Panc1 (cell line): ENCODE results near the gene ADGRL3. TPM values are rescaled to one million over a fixed set of nuclear protein-coding genes. Genes with fewer than 3 reads are reported as not detected.

Experiments used
- ATAC-seq: fragments of 200-7000 bp; cut with Tn5 transposase; 2 replicates; pipeline ENCODE4 v1.9.1; 2020; ENCODE audit warnings: mild to moderate bottlenecking, moderate library complexity
- BruUV-seq: library from RNA; stranded (reverse); fragments of 400-500 nt; replicated peaks from 2 replicates; lab custom pipeline; 2021; lab: Mats Ljungman, UMichigan
- CTCF ChIA-PET: fragments of 300-600 bp; sonication (Branson Sonifier 250); formaldehyde crosslinking; loops from one replicate; lab custom pipeline; 2022; ENCODE audit warnings: antibody characterized with exemption; lab: Charles Lee
- POLR2A ChIA-PET: fragments of 300-600 bp; sonication (Branson Sonifier 250); formaldehyde crosslinking; loops from one replicate; lab custom pipeline; 2022; ENCODE audit warnings: antibody characterized with exemption; lab: Charles Lee
- DNase-seq: peaks from one replicate; pipeline ENCODE4 v3.0.0-alpha.2; 2010; ENCODE audit warnings: low read depth, low spot score
- H3K27ac ChIP-seq: 2 replicates; pipeline ENCODE4 v1.5.1; 2011; ENCODE audit warnings: mild to moderate bottlenecking, low read length, inconsistent platforms
- H3K27me3 ChIP-seq: fragments of 200-500 bp; sonication (Bioruptor generic); 2 replicates; pipeline ENCODE4 v1.6.0; 2014; ENCODE audit warnings: low read length, inconsistent platforms; ENCODE audit not compliant: control insufficient read depth, insufficient read depth
- H3K36me3 ChIP-seq: fragments of 200-500 bp; sonication (Bioruptor generic); 2 replicates; pipeline ENCODE4 v1.5.1; 2014; ENCODE audit warnings: inconsistent platforms, mild to moderate bottlenecking, low read length, moderate library complexity; ENCODE audit not compliant: control insufficient read depth, insufficient read depth
- H3K4me1 ChIP-seq: 2 replicates; pipeline ENCODE4 v1.5.1; 2011; ENCODE audit warnings: inconsistent platforms, mild to moderate bottlenecking, low read length, moderate library complexity; ENCODE audit not compliant: control insufficient read depth, insufficient read depth
- H3K4me3 ChIP-seq, 2 experiments: 2 replicates each; pipeline ENCODE4 v1.5.1; 2011 to 2012; ENCODE audit warnings: low read depth in 2 of 2, low read length in 2 of 2, mild to moderate bottlenecking in 2 of 2, inconsistent platforms in 1 of 2, moderate library complexity in 1 of 2
- H3K9me3 ChIP-seq: fragments of 200-500 bp; sonication (Bioruptor generic); 2 replicates; pipeline ENCODE4 v1.5.1; 2014; ENCODE audit warnings: low read depth, mild to moderate bottlenecking, inconsistent platforms, low read length, moderate library complexity; ENCODE audit not compliant: control insufficient read depth, insufficient read depth
- CTCF ChIP-seq: fragments of 450-650 bp; IDR thresholded peaks from 2 replicates; pipeline ENCODE4 v1.5.1; 2017; ENCODE audit warnings: mild to moderate bottlenecking
- POLR2AphosphoS5 ChIP-seq: IDR thresholded peaks from 2 replicates; pipeline ENCODE4 v1.6.1; 2012; ENCODE audit warnings: mild to moderate bottlenecking, low read depth, low read length, moderate library complexity
- SIN3A ChIP-seq: IDR thresholded peaks from 2 replicates; pipeline ENCODE4 v1.6.1; 2012; ENCODE audit warnings: low read depth, mild to moderate bottlenecking, low read length, moderate library complexity, borderline replicate concordance; ENCODE audit not compliant: insufficient read depth
- TCF7L2 ChIP-seq: IDR thresholded peaks from 2 replicates; pipeline ENCODE4 v1.6.1; 2011; ENCODE audit warnings: mild to moderate bottlenecking, low read depth, low read length, inconsistent platforms
- in situ Hi-C: cut with HindIII; loops from 2 replicates; pipeline ENCODE4 v1.10.0; 2016; ENCODE audit warnings: low sequenced_read_pairs, low pct_unique_long_range_greater_than_20kb
- intact Hi-C: fragments of 100-400 bp; cut with micrococcal nuclease; formaldehyde crosslinking; loops from one replicate; pipeline ENCODE4 v1.10.0; 2022; ENCODE audit not compliant: unreplicated experiment
- total RNA-seq: library from RNA; stranded (reverse); gene quantifications from one replicate; pipeline ENCODE4 v1.2.1, GENCODE V29; 2021; ENCODE audit not compliant: unreplicated experiment
- TF ChIP-seq, protein P1 (sequence below), 2 experiments: IDR thresholded peaks; 2 replicates each; pipeline ENCODE4 v1.6.1; 2011 to 2012; ENCODE audit warnings: low read depth in 2 of 2, control low read depth in 1 of 2, low read length in 1 of 2, mild to moderate bottlenecking in 1 of 2, moderate library complexity in 1 of 2; ENCODE audit not compliant: insufficient read depth in 1 of 2

ADGRL3 gene
- total RNA-seq, 1 experiment from 2014 or later: 0.23 TPM

- intact Hi-C loops (no loop called here), in situ Hi-C loops (no loop called here)
- no peaks in the 10 kb centered on the region for H3K36me3 ChIP-seq
- H3K4me3 ChIP-seq: no peak overlapping the region
- no peaks in the 10 kb centered on the region for H3K27me3 ChIP-seq
- ATAC-seq: no peak
- no TSS peak for BruUV-seq
- CTCF ChIA-PET: no interaction called here
- no peak for DNase-seq
- no peak overlapping the region for H3K27ac ChIP-seq
- POLR2A ChIA-PET: interaction anchor here (0.6 kb wide), 1 partner anchor 463 kb away, joined by 6 read pairs; no protein-coding TSS in a partner anchor
- H3K4me1 ChIP-seq: no peaks in the 10 kb centered on the region
- no peaks in the 10 kb centered on the region for H3K9me3 ChIP-seq
- TF ChIP-seq SIN3A (no peak), CTCF (no peak), TCF7L2 (no peak), POLR2AphosphoS5 (no peak)
- TF ChIP-seq, protein P1, sequence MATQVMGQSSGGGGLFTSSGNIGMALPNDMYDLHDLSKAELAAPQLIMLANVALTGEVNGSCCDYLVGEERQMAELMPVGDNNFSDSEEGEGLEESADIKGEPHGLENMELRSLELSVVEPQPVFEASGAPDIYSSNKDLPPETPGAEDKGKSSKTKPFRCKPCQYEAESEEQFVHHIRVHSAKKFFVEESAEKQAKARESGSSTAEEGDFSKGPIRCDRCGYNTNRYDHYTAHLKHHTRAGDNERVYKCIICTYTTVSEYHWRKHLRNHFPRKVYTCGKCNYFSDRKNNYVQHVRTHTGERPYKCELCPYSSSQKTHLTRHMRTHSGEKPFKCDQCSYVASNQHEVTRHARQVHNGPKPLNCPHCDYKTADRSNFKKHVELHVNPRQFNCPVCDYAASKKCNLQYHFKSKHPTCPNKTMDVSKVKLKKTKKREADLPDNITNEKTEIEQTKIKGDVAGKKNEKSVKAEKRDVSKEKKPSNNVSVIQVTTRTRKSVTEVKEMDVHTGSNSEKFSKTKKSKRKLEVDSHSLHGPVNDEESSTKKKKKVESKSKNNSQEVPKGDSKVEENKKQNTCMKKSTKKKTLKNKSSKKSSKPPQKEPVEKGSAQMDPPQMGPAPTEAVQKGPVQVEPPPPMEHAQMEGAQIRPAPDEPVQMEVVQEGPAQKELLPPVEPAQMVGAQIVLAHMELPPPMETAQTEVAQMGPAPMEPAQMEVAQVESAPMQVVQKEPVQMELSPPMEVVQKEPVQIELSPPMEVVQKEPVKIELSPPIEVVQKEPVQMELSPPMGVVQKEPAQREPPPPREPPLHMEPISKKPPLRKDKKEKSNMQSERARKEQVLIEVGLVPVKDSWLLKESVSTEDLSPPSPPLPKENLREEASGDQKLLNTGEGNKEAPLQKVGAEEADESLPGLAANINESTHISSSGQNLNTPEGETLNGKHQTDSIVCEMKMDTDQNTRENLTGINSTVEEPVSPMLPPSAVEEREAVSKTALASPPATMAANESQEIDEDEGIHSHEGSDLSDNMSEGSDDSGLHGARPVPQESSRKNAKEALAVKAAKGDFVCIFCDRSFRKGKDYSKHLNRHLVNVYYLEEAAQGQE (IDR thresholded peaks at IDR 0.05; ENCODE audit: insufficient read depth in 1 of 2, low read depth in 2 of 2, low read length in 1 of 2): no peak
Measured at GRCh38 chr4:61400439-61401038, 200.4 kb downstream of the ADGRL3 start.

DNA sequence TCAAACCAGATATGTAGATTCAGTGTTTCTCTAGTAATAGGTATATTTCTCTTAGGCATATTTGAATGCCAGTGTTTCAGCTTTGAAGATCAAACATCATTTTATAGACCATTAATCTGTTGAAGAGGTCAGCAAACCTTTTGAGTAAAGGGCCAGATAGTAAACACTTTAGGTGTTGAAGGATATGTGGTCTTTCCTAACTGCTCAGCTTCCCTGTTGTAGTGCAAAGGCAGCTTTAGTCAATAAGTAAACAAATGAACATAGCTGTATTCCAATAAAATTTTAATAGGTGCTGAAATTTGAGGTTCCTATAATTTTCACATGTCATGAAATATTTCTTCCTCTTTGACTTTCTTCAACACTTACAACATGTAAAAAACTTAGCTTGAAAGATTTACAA lies 201.6 kb downstream of the ADGRL3 start:
- CTCF ChIA-PET: no interaction called here
- intact Hi-C loops (no loop called here), in situ Hi-C loops (no loop called here)
- ATAC-seq (no peak), DNase-seq (no peak)
- Histone ChIP-seq H3K9me3 (no peaks in the 10 kb centered on the region), H3K27me3 (no peaks in the 10 kb centered on the region), H3K27ac (no peak overlapping the region), H3K4me3 (no peak overlapping the region), H3K4me1 (no peaks in the 10 kb centered on the region), H3K36me3 (no peaks in the 10 kb centered on the region)
- no TSS peak for BruUV-seq
- peak; percentile 88 for TF ChIP-seq TCF7L2
- TF ChIP-seq, protein P1 (IDR thresholded peaks at IDR 0.05; ENCODE audit: insufficient read depth in 1 of 2, low read depth in 2 of 2, low read length in 1 of 2): no peak
- POLR2A ChIA-PET: no interaction called here
